HepG2 (cell line): ENCODE results near the gene PTCD1. TPM values are rescaled to one million over a fixed set of nuclear protein-coding genes. Genes with fewer than 3 reads are reported as not detected.

Experiments used
- ARNT ChIP-seq: fragments of 450-650 bp; IDR thresholded peaks from 2 replicates; pipeline ENCODE4 v1.6.1; 2017
- ATF7 ChIP-seq, 2 experiments: fragments of 450-650 bp in 1 of 2; sonication (generic) in 1 of 2; formaldehyde crosslinking in 1 of 2; IDR thresholded peaks; 2 replicates each; pipeline versions ENCODE4 v1.4.0 to v1.6.1; 2016 to 2020; ENCODE audit warnings: antibody characterized with exemption in 1 of 2, mild to moderate bottlenecking in 1 of 2, missing genetic modification reagents in 1 of 2
- E2F5 ChIP-seq: sonication (generic); formaldehyde crosslinking; conservative IDR thresholded peaks from 2 replicates; pipeline ENCODE4 v1.4.0; 2020; ENCODE audit warnings: missing genetic modification reagents
- FIP1L1 ChIP-seq: fragments of 200-400 bp; formaldehyde crosslinking; IDR thresholded peaks from 2 replicates; pipeline ENCODE4 v1.6.1; 2018; ENCODE audit warnings: low read depth, mild to moderate bottlenecking, low read length, moderate library complexity, borderline replicate concordance; ENCODE audit not compliant: insufficient read depth
- FOXJ3 ChIP-seq: sonication (generic); formaldehyde crosslinking; IDR thresholded peaks from 2 replicates; pipeline ENCODE4 v1.4.0; 2020; ENCODE audit warnings: missing genetic modification reagents, mild to moderate bottlenecking, borderline replicate concordance
- FOXM1 ChIP-seq: sonication (generic); formaldehyde crosslinking; IDR thresholded peaks from 2 replicates; pipeline ENCODE4 v1.5.0; 2020; ENCODE audit warnings: missing genetic modification reagents
- FOXO1 ChIP-seq: sonication (generic); formaldehyde crosslinking; IDR thresholded peaks from 2 replicates; pipeline ENCODE4 v1.4.0; 2020; ENCODE audit warnings: missing genetic modification reagents
- GATAD2A ChIP-seq: IDR thresholded peaks from 2 replicates; pipeline ENCODE4 v1.6.1; 2016
- GPBP1L1 ChIP-seq: sonication (generic); formaldehyde crosslinking; IDR thresholded peaks from 2 replicates; pipeline ENCODE4 v1.5.0; 2020; ENCODE audit warnings: mild to moderate bottlenecking, missing genetic modification reagents
- HOXA3 ChIP-seq: sonication (generic); formaldehyde crosslinking; IDR thresholded peaks from 2 replicates; pipeline ENCODE4 v1.5.0; 2020; ENCODE audit warnings: missing genetic modification reagents
- IKZF4 ChIP-seq: sonication (generic); formaldehyde crosslinking; IDR thresholded peaks from 2 replicates; pipeline ENCODE4 v1.5.1; 2020; ENCODE audit warnings: borderline replicate concordance, mild to moderate bottlenecking, low read depth, missing genetic modification reagents; ENCODE audit errors: not compliant biosample characterization
- IRF9 ChIP-seq: sonication (generic); formaldehyde crosslinking; IDR thresholded peaks from 2 replicates; pipeline ENCODE4 v1.8.0; 2022; ENCODE audit warnings: missing genetic modification reagents, mild to moderate bottlenecking, borderline replicate concordance
- KMT2A ChIP-seq: sonication (generic); formaldehyde crosslinking; IDR thresholded peaks from 2 replicates; pipeline ENCODE4 v1.4.0; 2020; ENCODE audit warnings: missing genetic modification reagents
- MED8 ChIP-seq: sonication (generic); formaldehyde crosslinking; IDR thresholded peaks from 2 replicates; pipeline ENCODE4 v1.8.1; 2023; ENCODE audit warnings: mild to moderate bottlenecking, missing genetic modification reagents; ENCODE audit not compliant: insufficient replicate concordance
- NPAS2 ChIP-seq: sonication (generic); formaldehyde crosslinking; IDR thresholded peaks from 2 replicates; pipeline ENCODE4 v1.8.0; 2022; ENCODE audit warnings: mild to moderate bottlenecking, missing genetic modification reagents, borderline replicate concordance
- NR2F2 ChIP-seq: IDR thresholded peaks from 2 replicates; pipeline ENCODE4 v1.6.1; 2012; ENCODE audit warnings: low read depth, inconsistent platforms, borderline replicate concordance
- NR2F6 ChIP-seq, 2 experiments: IDR thresholded peaks; 2 replicates each; pipeline ENCODE4 v1.6.1; 2016; ENCODE audit warnings: antibody characterized with exemption in 1 of 2, mild to moderate bottlenecking in 1 of 2
- PAX8 ChIP-seq: sonication (generic); formaldehyde crosslinking; IDR thresholded peaks from 2 replicates; pipeline ENCODE4 v1.8.0; 2022; ENCODE audit warnings: mild to moderate bottlenecking, missing genetic modification reagents, borderline replicate concordance
- RBAK ChIP-seq: sonication (generic); formaldehyde crosslinking; IDR thresholded peaks from 2 replicates; pipeline ENCODE4 v1.5.1; 2020; ENCODE audit warnings: mild to moderate bottlenecking, missing genetic modification reagents
- U2AF2 ChIP-seq: fragments of 200-400 bp; formaldehyde crosslinking; IDR thresholded peaks from 2 replicates; pipeline ENCODE4 v1.6.1; 2017; ENCODE audit warnings: low read depth, mild to moderate bottlenecking, low read length
- XBP1 ChIP-seq: sonication (generic); formaldehyde crosslinking; IDR thresholded peaks from 2 replicates; pipeline ENCODE4 v1.5.0; 2020; ENCODE audit warnings: missing genetic modification reagents
- YEATS4 ChIP-seq: sonication (generic); formaldehyde crosslinking; IDR thresholded peaks from 2 replicates; pipeline ENCODE4 v1.4.0; 2020; ENCODE audit warnings: missing genetic modification reagents, borderline replicate concordance
- ZNF253 ChIP-seq: sonication (generic); formaldehyde crosslinking; IDR thresholded peaks from 2 replicates; pipeline ENCODE4 v1.8.0; 2022; ENCODE audit warnings: mild to moderate bottlenecking, missing genetic modification reagents, borderline replicate concordance
- ZNF260 ChIP-seq: sonication (generic); formaldehyde crosslinking; IDR thresholded peaks from 2 replicates; pipeline ENCODE4 v1.4.0; 2020; ENCODE audit warnings: missing genetic modification reagents, low read depth, mild to moderate bottlenecking, borderline replicate concordance
- ZNF263 ChIP-seq: sonication (generic); formaldehyde crosslinking; IDR thresholded peaks from 2 replicates; pipeline ENCODE4 v1.4.0; 2020; ENCODE audit warnings: missing genetic modification reagents
- ZNF460 ChIP-seq: sonication (generic); formaldehyde crosslinking; IDR thresholded peaks from 2 replicates; pipeline ENCODE4 v1.5.1; 2020; ENCODE audit warnings: missing genetic modification reagents, mild to moderate bottlenecking, borderline replicate concordance
- ZNF615 ChIP-seq: sonication (generic); formaldehyde crosslinking; IDR thresholded peaks from 2 replicates; pipeline ENCODE4 v1.5.0; 2020; ENCODE audit warnings: mild to moderate bottlenecking, missing genetic modification reagents, borderline replicate concordance
- ZNF891 ChIP-seq: sonication (generic); formaldehyde crosslinking; IDR thresholded peaks from 2 replicates; pipeline ENCODE4 v1.5.0; 2020; ENCODE audit warnings: mild to moderate bottlenecking, missing genetic modification reagents
- polyA plus RNA-seq, 8 experiments: library from polyadenylated mRNA; depleted of rRNA in 3 of 8; stranded (reverse) in 7 of 8; unstranded in 1 of 8; fragments of >200 nt; fragmentation: Illumina TruSeq in 4 of 8; extraction: Trizol in 4 of 8; gene quantifications; 2 replicates each; pipeline versions ENCODE4 v1.2.1 to v1.2.3, GENCODE V29; 2011 to 2016; ENCODE audit warnings: low read depth in 4 of 8, missing spikeins in 1 of 8, mixed read lengths in 1 of 8; ENCODE audit not compliant: insufficient read depth in 1 of 8
- total RNA-seq, 5 experiments: library from RNA; depleted of rRNA; stranded (reverse); fragments of >200 nt; fragmentation: Illumina TruSeq; extraction: Trizol; gene quantifications; 2 replicates each; pipeline ENCODE4 v1.2.3, GENCODE V29; 2016; ENCODE audit warnings: low read depth in 1 of 5

Gene PTCD1
- total and polyA plus RNA-seq, 2 of the 13 experiments (the other 11 are each of a cell fraction or from before 2014, with no cell fraction given): 3.0 to 8.4 TPM

- TF ChIP-seq GPBP1L1 (CRISPR knock-in tag) (no peak), MED8 (CRISPR knock-in tag) (no peak), ZNF615 (CRISPR knock-in tag) (no peak), ZNF460 (CRISPR knock-in tag) (no peak), NR2F6 (IDR thresholded peaks at IDR 0.05) (no peak), NR2F6 (CRISPR knock-in tag; IDR thresholded peaks at IDR 0.05) (no peak), PAX8 (CRISPR knock-in tag) (0 out of 2 replicates have a peak, but pooled peaks have one; percentile 21), KMT2A (CRISPR knock-in tag) (peak; percentile 92), HOXA3 (peak; percentile 88), NPAS2 (CRISPR knock-in tag) (no peak), ZNF260 (no peak), NR2F2 (no peak), IRF9 (CRISPR knock-in tag) (no peak), YEATS4 (CRISPR knock-in tag) (peak; percentile 81), ATF7 (IDR thresholded peaks at IDR 0.05) (no peak), ATF7 (CRISPR knock-in tag; IDR thresholded peaks at IDR 0.05) (no peak), FIP1L1 (no peak), ZNF263 (CRISPR knock-in tag) (peak; percentile 93), FOXJ3 (CRISPR knock-in tag) (no peak), FOXM1 (CRISPR knock-in tag) (no peak), GATAD2A (CRISPR knock-in tag) (peak; percentile 68), E2F5 (CRISPR knock-in tag) (peak; percentile 79), RBAK (no peak), IKZF4 (CRISPR knock-in tag) (no peak), ZNF253 (no peak), FOXO1 (CRISPR knock-in tag) (peak; percentile 49; the same call in 1 of the 2 replicates), ZNF891 (CRISPR knock-in tag) (peak; percentile 77), U2AF2 (no peak), XBP1 (CRISPR knock-in tag) (no peak), ARNT (no peak)
Measured at GRCh38 chr7:99438573-99439480, at the start of gene PTCD1, which contains the start of gene CPSF4 (continued).
